ENCODE results near the gene DUSP22. TPM values are rescaled to one million over a fixed set of nuclear protein-coding genes. Genes with fewer than 3 reads are reported as not detected.

Gene DUSP22
- total and polyA plus RNA-seq, 2 of the 8 experiments (the other 6 are each of a cell fraction or from before 2014, with no cell fraction given), result 15.5 to 32.4 TPM

DNA sequence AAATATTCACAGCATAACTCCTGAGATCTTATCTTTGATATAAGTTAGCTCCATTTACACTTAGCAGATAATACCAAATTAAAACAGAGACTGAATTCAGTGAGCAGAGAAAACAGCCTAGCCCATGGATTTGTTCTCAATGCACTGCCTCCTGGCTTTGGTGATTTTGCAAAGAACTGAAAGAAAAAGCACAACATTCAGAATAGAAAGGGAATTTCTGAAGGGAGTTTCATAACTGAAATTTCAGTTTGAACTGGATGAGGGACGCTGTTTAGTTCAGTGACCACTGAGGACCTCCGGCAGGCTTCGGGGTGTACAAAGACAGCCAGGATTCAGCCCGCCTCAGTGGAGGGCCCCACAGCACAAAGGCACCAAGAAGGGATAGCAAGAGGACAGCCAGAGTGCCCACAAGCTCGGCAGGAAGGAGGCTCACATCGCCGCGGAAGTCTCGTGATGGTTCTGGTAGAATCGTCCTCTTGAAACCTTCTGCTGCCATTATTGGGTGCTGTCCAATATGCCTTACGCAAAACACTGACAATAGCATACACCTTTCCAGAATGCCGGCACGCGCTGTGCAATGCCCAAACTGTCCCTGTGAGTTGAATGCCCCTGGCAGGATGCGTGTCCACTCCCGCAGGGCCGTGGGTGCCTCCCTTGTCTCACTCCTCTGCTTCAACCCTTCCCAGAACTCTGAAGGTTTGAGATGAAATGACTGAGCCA is 89.6 kb downstream of the DUSP22 start:
- ChIA-PET POLR2A (ENCODE audit: partially characterized antibody) (no interaction called here), CTCF (ENCODE audit: partially characterized antibody) (interaction anchor here (1.7 to 3.7 kb wide), 3 partner anchors 9 to 192 kb away, joined by 7 to 11 read pairs (median 9); partner anchors contain the start of gene IRF4)
- H3K9me3 ChIP-seq (ENCODE audit: insufficient read depth in 2 of 2, low read depth in 1 of 2, low read length in 1 of 2), result peaks cover 33 to 42% of the 10 kb centered on the region in 2 experiments; a peak in 3 of 4 replicates
- no peaks in the 10 kb centered on the region; a peak in 1 of 7 replicates for H3K27me3 ChIP-seq (replicated peaks in 1 of 4; ENCODE audit: control insufficient read depth in 3 of 4, extremely low read depth in 1 of 4, insufficient read depth in 3 of 4, low read length in 3 of 4)
- no peak overlapping the region for H3K27ac ChIP-seq (ENCODE audit: low read depth, low read length)
- H2AFZ ChIP-seq (ENCODE audit: low read length), result no peak overlapping the region
- H3K4me3 ChIP-seq (ENCODE audit: extremely low read depth in 1 of 4, insufficient read depth in 2 of 4, low read depth in 3 of 4, low read length in 4 of 4), result no peak overlapping the region
- H3K14ac ChIP-seq (ENCODE audit: insufficient read length), result no peak overlapping the region
- H4K20me1 ChIP-seq (replicated peaks in 1 of 2; ENCODE audit: control insufficient read depth in 1 of 2, insufficient read depth in 2 of 2, low read length in 2 of 2), result no peaks in the 10 kb centered on the region
- no peak overlapping the region for H2BK20ac ChIP-seq (ENCODE audit: low read length)
- H3K4me2 ChIP-seq (ENCODE audit: insufficient read depth in 1 of 2, low read depth in 2 of 2, low read length in 2 of 2), result no peak overlapping the region
- no peaks in the 10 kb centered on the region for H3K23me2 ChIP-seq (ENCODE audit: low read depth, low read length)
- H4K5ac ChIP-seq (ENCODE audit: insufficient read length, low read depth, low read length), result no peak overlapping the region
- no peaks in the 10 kb centered on the region for H3K4me1 ChIP-seq (replicated peaks in 1 of 4; ENCODE audit: control insufficient read depth in 3 of 4, insufficient read depth in 4 of 4, low read length in 3 of 4)
- no peak overlapping the region for H4K91ac ChIP-seq (replicated peaks; ENCODE audit: insufficient read length, low read length)
- H2BK5ac ChIP-seq (ENCODE audit: low read depth, low read length), result no peak overlapping the region
- FAIRE-seq, result no peak
- no peaks in the 10 kb centered on the region for H3K36me3 ChIP-seq (ENCODE audit: control insufficient read depth in 2 of 4, insufficient read depth in 4 of 4, low read length in 3 of 4)
- H3K9ac ChIP-seq (replicated peaks in 1 of 4; ENCODE audit: extremely low read depth in 1 of 4, low read depth in 3 of 4, low read length in 3 of 4), result no peak overlapping the region
- no peak overlapping the region for H3K4ac ChIP-seq (replicated peaks; ENCODE audit: insufficient read length, low read depth, low read length)
- no peak overlapping the region for H3K18ac ChIP-seq (ENCODE audit: extremely low read depth, low read length)
- no peak overlapping the region for H2BK12ac ChIP-seq (ENCODE audit: low read depth, low read length)
- H4K8ac ChIP-seq (ENCODE audit: extremely low read depth, insufficient read depth, low read length), result no peak overlapping the region
- no peaks in the 10 kb centered on the region for H3K79me1 ChIP-seq (ENCODE audit: low read depth, low read length)
- H2BK15ac ChIP-seq (ENCODE audit: low read length), result no peak overlapping the region
- H2BK120ac ChIP-seq (replicated peaks; ENCODE audit: low read depth, low read length), result no peak overlapping the region
- H3K56ac ChIP-seq (replicated peaks; ENCODE audit: insufficient read length, low read depth, low read length), result no peak overlapping the region
- H2AK5ac ChIP-seq (ENCODE audit: low read depth, low read length), result no peak overlapping the region
- WGBS, 2 experiments (ENCODE audit: extremely low coverage in 1 of 2, insufficient coverage in 1 of 2, insufficient read length in 1 of 2, insufficient replicate concordance in 2 of 2, low coverage in 1 of 2, low lambda C conversion rate in 2 of 2, missing lambda C conversion rate in 1 of 2), result 91% methylated on average over 17 of the region's 17 CpGs; no CpG with 5 or more reads in 1 of the 2 experiments
- no peaks in the 10 kb centered on the region for H3K79me2 ChIP-seq (ENCODE audit: control insufficient read depth in 1 of 2, insufficient read depth in 2 of 2, low read length in 2 of 2)
- no peak for DNase-seq (ENCODE audit: low read depth in 1 of 2, low spot score in 2 of 2)
- H3K23ac ChIP-seq (ENCODE audit: insufficient read length), result no peak overlapping the region
